Stimulated activated CD8-positive, alpha-beta memory T cell treated with anti-CD3 and anti-CD28 coated beads, Interleukin-4, amount 100 ng/mL, for 4 hours (primary cell): Measurements from ENCODE around the gene CENPM.

Experiments
- DNase-seq, 2 donors: peaks; one replicate each; pipeline ENCODE4 v3.0.0-alpha.2; 2020; ENCODE audit warnings: low read depth in 2 of 2, low spot score in 1 of 2

CENPM gene

GRCh38 chr22:41915035-41915785 is 31.7 kb downstream of the CENPM start, which contains the start of gene SHISA8:
TSS of gene SHISA8 (minus strand) at chr22:41915074. CDS start at chr22:41914667, 407 bp downstream.
- peak; percentile 33 to 47 for DNase-seq

- no peak for DNase-seq
Observed at GRCh38 chr22:41914611-41915034, 32.3 kb downstream of the CENPM start.

GRCh38 chr22:41913842-41914534 is 33.0 kb downstream of the CENPM start:
- no peak for DNase-seq

DNA sequence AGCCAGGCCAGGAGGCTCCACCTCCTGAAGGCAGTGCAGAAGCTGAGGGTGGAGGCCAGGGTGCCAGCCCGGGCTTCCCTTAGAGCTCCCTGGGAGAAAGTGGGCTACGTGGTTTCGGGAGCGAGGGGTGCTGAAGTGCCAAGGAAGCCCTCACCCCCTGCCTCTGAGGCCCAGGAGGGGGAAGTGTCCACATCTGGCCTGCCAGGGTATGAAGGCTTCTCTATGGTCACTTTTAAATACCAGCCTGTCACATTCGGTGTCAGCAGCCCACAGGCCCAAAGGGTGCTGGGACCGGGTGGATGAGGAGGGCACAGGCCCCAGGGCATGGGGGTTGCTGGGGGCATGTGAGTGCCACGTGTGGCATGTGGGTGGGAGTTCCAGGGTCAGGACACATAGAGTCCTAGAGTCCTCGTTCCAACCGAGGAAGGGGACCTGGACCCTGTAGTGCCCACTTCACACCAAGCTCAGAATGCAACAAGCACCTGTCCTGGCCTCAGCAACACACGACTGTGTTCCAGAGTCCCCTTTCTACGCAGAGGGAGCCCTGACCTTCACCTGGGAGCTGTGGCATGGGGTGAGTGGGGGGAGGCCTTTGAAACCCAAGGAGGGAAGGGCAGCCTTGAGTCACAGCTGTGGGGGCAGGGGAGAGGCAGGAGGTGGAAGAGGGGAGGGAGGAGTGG is 33.8 kb downstream of the CENPM start:
- no peak for DNase-seq

- DNase-seq: no peak
Observed at GRCh38 chr22:41912338-41913039, 34.5 kb downstream of the CENPM start.

DNA sequence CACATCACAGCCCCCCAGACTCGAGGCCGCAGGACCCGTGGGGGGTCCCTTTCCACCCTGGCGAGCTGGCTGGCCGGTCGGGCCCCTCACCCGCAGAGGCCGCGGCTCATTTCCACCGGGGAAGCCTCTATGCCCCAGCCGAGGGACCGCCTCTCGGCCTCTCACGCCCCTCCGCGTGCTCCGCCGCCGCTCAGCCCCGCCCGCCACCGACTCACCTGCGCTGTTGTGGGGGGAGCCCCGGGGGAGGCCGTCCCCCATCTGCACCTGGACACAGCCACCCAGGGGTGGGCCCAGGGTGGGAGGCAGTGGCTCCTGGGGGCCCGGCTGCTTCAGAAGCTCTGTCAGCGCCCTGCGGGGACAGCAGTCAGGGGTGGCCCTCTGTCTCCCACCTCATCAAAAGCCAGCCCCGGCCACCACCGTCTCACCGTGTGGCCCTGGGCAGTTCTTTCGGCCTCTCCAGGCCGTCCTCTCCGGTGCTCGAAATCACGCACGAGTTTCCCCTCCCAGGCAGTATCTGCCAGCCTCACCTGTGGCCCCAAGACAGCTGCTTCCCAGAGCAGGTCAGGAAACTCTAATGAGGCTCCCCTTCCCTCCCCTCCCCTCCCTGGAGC is 35.8 kb downstream of the CENPM start:
- no peak for DNase-seq

DNA sequence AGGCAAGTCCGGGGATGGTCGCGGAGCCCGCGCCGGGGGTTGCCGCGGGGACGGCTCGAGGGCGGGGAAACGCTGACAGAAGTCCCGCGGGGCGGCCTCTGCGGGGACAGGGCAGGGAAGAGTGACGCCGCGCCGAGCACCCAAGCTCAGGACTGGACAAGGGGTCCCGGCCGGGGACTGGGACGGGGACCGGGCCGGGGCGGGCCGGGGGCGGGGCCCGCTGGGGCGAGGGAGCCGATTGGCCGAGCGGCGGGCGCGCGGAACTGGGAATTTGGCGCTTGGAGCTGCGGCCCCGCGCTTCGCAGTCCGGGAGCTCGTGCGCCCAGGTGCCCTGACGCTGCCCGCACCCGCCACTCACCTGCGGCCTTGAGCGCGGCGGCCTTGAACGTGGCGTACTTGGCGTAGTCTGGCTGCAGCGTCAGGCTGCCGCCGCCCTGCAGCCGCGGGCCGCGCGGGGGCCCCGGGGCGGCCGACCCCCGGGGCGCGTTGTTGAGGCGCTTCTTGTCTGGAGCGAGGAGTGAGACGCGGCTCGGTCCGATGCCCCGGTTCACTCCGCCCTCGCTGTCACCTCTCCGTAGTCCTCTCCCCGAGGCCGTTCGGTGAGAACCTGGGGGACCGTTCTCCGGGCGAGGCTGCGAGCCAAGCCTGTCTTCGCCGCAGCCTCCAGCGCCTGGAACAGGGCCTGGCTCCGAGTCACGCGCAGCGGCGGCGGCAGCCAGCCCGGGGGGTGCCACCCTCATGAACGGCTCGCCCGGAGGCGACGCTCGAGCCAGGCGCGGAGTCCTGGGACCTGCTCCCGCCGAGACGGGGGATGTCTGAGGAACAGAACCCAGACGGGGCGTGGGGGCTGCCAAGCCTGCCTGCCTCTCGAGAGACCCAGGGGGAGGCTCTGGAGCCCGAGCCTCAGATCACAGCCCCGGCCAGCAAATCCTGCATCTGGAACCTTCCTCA is 36.6 kb downstream of the CENPM start:
- DNase-seq: no peak

- DNase-seq: no peak
Observed at GRCh38 chr22:41909310-41910049, 37.5 kb downstream of the CENPM start.

- no peak for DNase-seq
Observed at GRCh38 chr22:41908411-41909309, 38.3 kb downstream of the CENPM start.

DNA sequence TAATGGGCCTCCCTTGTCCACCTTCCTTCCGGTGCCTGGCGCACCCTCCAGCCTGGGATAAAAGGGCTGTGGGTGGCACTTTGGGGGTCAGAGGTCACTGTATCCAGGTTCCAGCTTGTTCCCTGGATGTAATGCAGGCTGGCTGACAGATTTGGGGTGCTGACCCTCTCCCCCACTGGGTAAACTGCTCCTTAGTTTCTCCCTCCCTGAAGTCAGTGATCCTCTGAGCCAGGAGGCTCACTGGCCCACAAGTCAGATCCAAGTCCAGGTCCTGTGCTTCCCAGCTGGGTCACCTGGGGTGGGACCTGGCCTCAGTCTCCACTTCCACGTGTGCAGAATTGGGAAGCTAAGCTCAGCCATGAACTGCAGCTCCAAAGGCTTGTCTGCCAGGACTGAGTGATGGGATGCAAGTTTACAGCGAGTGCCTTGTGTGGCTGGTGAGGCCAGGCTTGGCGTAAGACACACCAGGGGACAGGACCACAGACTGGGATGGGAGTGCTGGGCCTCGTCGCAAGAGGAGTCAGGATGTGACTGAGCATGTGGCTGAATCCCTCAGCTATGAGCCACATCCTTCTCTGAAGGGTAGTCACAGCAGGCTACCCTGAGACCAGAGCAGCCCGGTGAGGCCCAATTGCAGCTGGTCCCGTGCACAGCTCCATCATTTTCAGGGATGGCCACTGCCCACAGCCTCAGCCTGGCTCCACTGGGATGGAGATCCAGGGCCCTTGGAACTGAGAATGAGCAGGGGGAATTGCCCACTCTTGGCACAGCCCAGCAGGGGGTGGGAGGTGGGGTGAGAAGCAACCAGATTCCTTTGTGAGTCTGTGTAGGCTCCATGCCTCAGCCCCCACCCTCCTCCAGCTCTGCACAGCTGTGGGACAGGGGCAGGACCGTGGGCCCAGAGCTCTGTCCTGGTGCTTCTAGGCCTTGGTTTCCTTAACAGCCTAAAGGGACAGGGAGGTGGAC is 39.2 kb downstream of the CENPM start:
- DNase-seq: no peak

DNA sequence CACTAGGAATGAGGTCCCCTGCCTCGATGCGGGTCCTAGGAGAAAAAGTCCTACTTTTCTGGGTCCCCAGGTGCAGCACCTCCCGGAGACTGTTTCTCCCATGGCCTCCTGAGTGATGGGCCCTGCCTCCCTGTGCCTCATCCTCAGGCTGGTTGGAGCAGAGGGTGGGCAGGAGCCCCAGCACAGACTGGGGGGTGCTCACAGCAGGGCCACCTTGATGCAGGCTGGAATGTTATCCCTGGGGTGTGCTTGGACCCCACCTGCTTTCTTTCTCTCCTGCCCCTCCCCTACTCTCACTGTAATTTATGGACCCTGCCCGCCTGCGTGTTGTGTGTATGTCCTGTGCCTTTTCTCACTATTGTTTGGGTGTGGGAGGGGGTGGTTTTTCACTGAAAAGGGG is 40.1 kb downstream of the CENPM start:
- no peak for DNase-seq

GRCh38 chr22:41905411-41906202 is 41.3 kb downstream of the CENPM start:
- DNase-seq: no peak

- DNase-seq: no peak
Observed at GRCh38 chr22:41904450-41905410, 42.2 kb downstream of the CENPM start.

GRCh38 chr22:41902932-41903421 is 44.0 kb downstream of the CENPM start:
- DNase-seq: no peak

DNA sequence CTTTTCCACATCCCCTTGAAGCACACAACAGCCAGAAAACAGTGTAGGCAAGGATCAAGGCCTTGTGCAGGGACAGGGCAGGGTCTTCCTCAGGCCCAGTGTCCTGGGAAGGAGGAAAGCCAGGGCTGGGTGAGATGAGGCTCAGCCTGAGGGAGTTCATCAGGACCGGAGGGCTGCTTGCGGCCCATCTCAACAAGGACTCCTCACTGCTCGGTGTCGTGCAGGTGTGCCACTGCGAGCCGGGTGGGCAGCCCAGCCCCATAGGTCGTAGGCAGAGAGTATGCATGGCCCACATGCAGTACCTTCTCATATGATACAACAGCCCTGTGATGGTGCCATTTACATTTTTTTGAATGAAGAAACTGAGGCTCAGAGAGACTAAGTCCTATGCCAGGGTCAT is 44.9 kb downstream of the CENPM start:
- no peak for DNase-seq
